WTC11 (cell line): ENCODE data around the gene OBSL1. TPM values are rescaled to one million over a fixed set of nuclear protein-coding genes. Genes with fewer than 3 reads are reported as not detected.

ENCODE experiments used
- CBFB ChIP-seq: sonication (generic); formaldehyde crosslinking; IDR thresholded peaks from 2 replicates; pipeline ENCODE4 v1.8.1; 2022; ENCODE audit warnings: mild to moderate bottlenecking, low read depth, missing genetic modification reagents
- ELF4 ChIP-seq: sonication (generic); formaldehyde crosslinking; IDR thresholded peaks from 2 replicates; pipeline ENCODE4 v1.8.1; 2022; ENCODE audit warnings: low read depth, mild to moderate bottlenecking, moderate library complexity, missing genetic modification reagents
- EMX1 ChIP-seq: fragments of 250-450 bp; sonication (Bioruptor Pico); IDR thresholded peaks from 2 replicates; pipeline ENCODE4 v1.8.0; 2021; ENCODE audit warnings: mild to moderate bottlenecking
- FOXK1 ChIP-seq: sonication (generic); formaldehyde crosslinking; IDR thresholded peaks from 2 replicates; pipeline ENCODE4 v1.8.0; 2022; ENCODE audit warnings: mild to moderate bottlenecking, moderate library complexity, missing genetic modification reagents
- FOXP1 ChIP-seq: sonication (generic); formaldehyde crosslinking; IDR thresholded peaks from 2 replicates; pipeline ENCODE4 v1.8.0; 2022; ENCODE audit warnings: missing genetic modification reagents, mild to moderate bottlenecking, moderate library complexity, borderline replicate concordance
- JUN ChIP-seq: sonication (generic); formaldehyde crosslinking; IDR thresholded peaks from 2 replicates; pipeline ENCODE4 v1.8.0; 2023; ENCODE audit warnings: mild to moderate bottlenecking, missing genetic modification reagents
- NR3C1 ChIP-seq: sonication (generic); formaldehyde crosslinking; conservative IDR thresholded peaks from 2 replicates; pipeline ENCODE4 v1.8.1; 2023; ENCODE audit warnings: low read depth, mild to moderate bottlenecking, missing genetic modification reagents
- OVOL2 ChIP-seq: fragments of 250-450 bp; sonication (Bioruptor Pico); IDR thresholded peaks from 2 replicates; pipeline ENCODE4 v1.9.0; 2021; ENCODE audit warnings: mild to moderate bottlenecking, borderline replicate concordance
- PRRX2 ChIP-seq: fragments of 250-450 bp; sonication (Bioruptor Pico); IDR thresholded peaks from 2 replicates; pipeline ENCODE4 v1.8.0; 2021; ENCODE audit warnings: mild to moderate bottlenecking
- SMAD3 ChIP-seq: sonication (generic); formaldehyde crosslinking; IDR thresholded peaks from 2 replicates; pipeline ENCODE4 v1.8.0; 2022; ENCODE audit warnings: missing genetic modification reagents, mild to moderate bottlenecking, borderline replicate concordance
- SMAD4 ChIP-seq: sonication (generic); formaldehyde crosslinking; IDR thresholded peaks from 2 replicates; pipeline ENCODE4 v1.8.0; 2022; ENCODE audit warnings: mild to moderate bottlenecking, missing genetic modification reagents
- SOX15 ChIP-seq: fragments of 250-450 bp; sonication (Bioruptor Pico); IDR thresholded peaks from 2 replicates; pipeline ENCODE4 v1.9.0; 2021; ENCODE audit warnings: mild to moderate bottlenecking
- TCF7 ChIP-seq: sonication (generic); formaldehyde crosslinking; IDR thresholded peaks from 2 replicates; pipeline ENCODE4 v1.8.0; 2022; ENCODE audit warnings: mild to moderate bottlenecking, low read depth, missing genetic modification reagents, moderate library complexity
- TEAD4 ChIP-seq: sonication (generic); formaldehyde crosslinking; IDR thresholded peaks from 2 replicates; pipeline ENCODE4 v1.8.0; 2022; ENCODE audit warnings: mild to moderate bottlenecking, missing genetic modification reagents
- ZNF121 ChIP-seq: sonication (generic); formaldehyde crosslinking; IDR thresholded peaks from 2 replicates; pipeline ENCODE4 v1.8.0; 2023; ENCODE audit warnings: missing genetic modification reagents
- ZNF232 ChIP-seq: sonication (generic); formaldehyde crosslinking; IDR thresholded peaks from 2 replicates; pipeline ENCODE4 v1.8.0; 2022; ENCODE audit warnings: mild to moderate bottlenecking, missing genetic modification reagents
- ZNF423 ChIP-seq: fragments of 250-450 bp; sonication (Bioruptor Pico); IDR thresholded peaks from 2 replicates; pipeline ENCODE4 v2.1.2; 2022; ENCODE audit warnings: mild to moderate bottlenecking, moderate library complexity
- total RNA-seq: library from RNA; stranded (reverse); gene quantifications from 3 replicates; pipeline ENCODE4 v1.2.3, GENCODE V29; 2021
- TF ChIP-seq, protein P1 (sequence below): sonication (generic); formaldehyde crosslinking; IDR thresholded peaks from 2 replicates; pipeline ENCODE4 v1.8.0; 2023; ENCODE audit warnings: mild to moderate bottlenecking, missing genetic modification reagents
- TF ChIP-seq, protein P2 (sequence below): sonication (generic); formaldehyde crosslinking; IDR thresholded peaks from 2 replicates; pipeline ENCODE4 v1.8.0; 2022; ENCODE audit warnings: mild to moderate bottlenecking, missing genetic modification reagents
- TF ChIP-seq, protein P3 (sequence below): sonication (generic); formaldehyde crosslinking; IDR thresholded peaks from 2 replicates; pipeline ENCODE4 v1.8.1; 2022; ENCODE audit warnings: low read depth, missing genetic modification reagents, borderline replicate concordance
- TF ChIP-seq, protein P4 (sequence below): fragments of 250-450 bp; sonication (Bioruptor Pico); IDR thresholded peaks from 2 replicates; pipeline ENCODE4 v1.9.0; 2021; ENCODE audit warnings: moderate library complexity, mild to moderate bottlenecking, inconsistent platforms, borderline replicate concordance
- TF ChIP-seq, protein P5 (sequence below): fragments of 250-450 bp; sonication (Bioruptor Pico); IDR thresholded peaks from 2 replicates; pipeline ENCODE4 v2.1.2; 2022; ENCODE audit warnings: mild to moderate bottlenecking, moderate library complexity
- TF ChIP-seq, protein P6 (sequence below): sonication (generic); formaldehyde crosslinking; IDR thresholded peaks from 2 replicates; pipeline ENCODE4 v1.8.1; 2023; ENCODE audit warnings: mild to moderate bottlenecking, missing genetic modification reagents
- TF ChIP-seq, protein P7 (sequence below): sonication (generic); formaldehyde crosslinking; IDR thresholded peaks from 2 replicates; pipeline ENCODE4 v1.8.1; 2022; ENCODE audit warnings: low read depth, mild to moderate bottlenecking, moderate library complexity, missing genetic modification reagents, borderline replicate concordance
- TF ChIP-seq, protein P8 (sequence below): fragments of 250-450 bp; sonication (Bioruptor Pico); conservative IDR thresholded peaks from 2 replicates; pipeline ENCODE4 v1.9.0; 2021; ENCODE audit warnings: mild to moderate bottlenecking

Gene OBSL1
- total RNA-seq, 1 experiment from 2014 or later, result 159 TPM

DNA sequence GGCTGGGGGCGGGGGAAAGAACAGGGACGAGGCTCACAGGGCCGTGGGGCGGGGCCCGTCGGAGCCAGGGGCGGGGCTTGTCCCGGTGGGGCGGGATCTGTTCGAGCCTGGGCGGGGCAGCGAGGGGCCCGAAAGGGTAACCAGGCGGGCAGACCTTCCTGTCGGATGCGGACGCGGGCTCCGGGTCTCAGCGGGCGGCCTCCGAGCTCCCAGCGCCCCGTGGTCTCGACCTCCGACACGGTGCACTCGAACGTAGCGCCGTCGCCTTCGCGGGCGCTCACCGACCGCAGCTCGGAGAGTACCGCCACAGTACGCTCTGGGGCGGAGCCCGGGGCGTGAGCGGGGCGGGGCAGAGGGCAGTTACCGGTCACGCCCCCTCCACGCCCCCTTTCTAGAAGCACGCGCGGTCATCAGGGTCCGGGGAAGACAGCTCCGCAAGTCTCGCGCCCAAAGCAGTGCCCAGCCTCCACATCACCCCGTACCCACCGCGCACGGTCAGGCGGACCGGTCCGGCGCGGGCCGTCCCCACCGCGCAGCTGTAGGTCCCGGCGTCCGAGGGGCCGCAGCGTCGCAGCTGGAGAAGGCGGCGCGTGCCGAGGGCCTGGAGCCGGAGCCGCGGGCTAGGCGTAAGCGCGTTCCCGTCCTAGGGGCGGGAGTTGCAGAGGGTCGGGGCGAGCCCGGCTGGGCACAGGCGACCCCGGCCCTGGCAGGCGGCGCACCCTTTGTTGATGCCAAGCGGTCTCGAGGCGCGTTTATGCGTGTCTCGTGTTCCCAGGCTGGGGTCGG, 18.8 kb downstream of the OBSL1 start (continued):
- TF ChIP-seq, protein P1, sequence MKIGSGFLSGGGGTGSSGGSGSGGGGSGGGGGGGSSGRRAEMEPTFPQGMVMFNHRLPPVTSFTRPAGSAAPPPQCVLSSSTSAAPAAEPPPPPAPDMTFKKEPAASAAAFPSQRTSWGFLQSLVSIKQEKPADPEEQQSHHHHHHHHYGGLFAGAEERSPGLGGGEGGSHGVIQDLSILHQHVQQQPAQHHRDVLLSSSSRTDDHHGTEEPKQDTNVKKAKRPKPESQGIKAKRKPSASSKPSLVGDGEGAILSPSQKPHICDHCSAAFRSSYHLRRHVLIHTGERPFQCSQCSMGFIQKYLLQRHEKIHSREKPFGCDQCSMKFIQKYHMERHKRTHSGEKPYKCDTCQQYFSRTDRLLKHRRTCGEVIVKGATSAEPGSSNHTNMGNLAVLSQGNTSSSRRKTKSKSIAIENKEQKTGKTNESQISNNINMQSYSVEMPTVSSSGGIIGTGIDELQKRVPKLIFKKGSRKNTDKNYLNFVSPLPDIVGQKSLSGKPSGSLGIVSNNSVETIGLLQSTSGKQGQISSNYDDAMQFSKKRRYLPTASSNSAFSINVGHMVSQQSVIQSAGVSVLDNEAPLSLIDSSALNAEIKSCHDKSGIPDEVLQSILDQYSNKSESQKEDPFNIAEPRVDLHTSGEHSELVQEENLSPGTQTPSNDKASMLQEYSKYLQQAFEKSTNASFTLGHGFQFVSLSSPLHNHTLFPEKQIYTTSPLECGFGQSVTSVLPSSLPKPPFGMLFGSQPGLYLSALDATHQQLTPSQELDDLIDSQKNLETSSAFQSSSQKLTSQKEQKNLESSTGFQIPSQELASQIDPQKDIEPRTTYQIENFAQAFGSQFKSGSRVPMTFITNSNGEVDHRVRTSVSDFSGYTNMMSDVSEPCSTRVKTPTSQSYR (CRISPR knock-in tag), result no peak
- TF ChIP-seq CBFB (CRISPR knock-in tag) (peak; percentile 60; the same call in 1 of the 2 replicates), ZNF423 (no peak), NR3C1 (no peak), PRRX2 (CRISPR knock-in tag) (0 out of 2 replicates have a peak, but pooled peaks have one; percentile 42), OVOL2 (CRISPR knock-in tag) (no peak), JUN (no peak), SMAD3 (CRISPR knock-in tag) (peak; percentile 81; the same call in 1 of the 2 replicates), ZNF232 (CRISPR knock-in tag) (peak; percentile 75), ELF4 (0 out of 2 replicates have a peak, but pooled peaks have one; percentile 45), FOXK1 (CRISPR knock-in tag) (peak; percentile 68; the same call in 1 of the 2 replicates), SOX15 (no peak), TEAD4 (CRISPR knock-in tag) (no peak), ZNF121 (no peak), SMAD4 (no peak), TCF7 (CRISPR knock-in tag) (no peak), FOXP1 (CRISPR knock-in tag) (peak; percentile 93), EMX1 (CRISPR knock-in tag) (0 out of 2 replicates have a peak, but pooled peaks have one; percentile 34)
- TF ChIP-seq, protein P2, sequence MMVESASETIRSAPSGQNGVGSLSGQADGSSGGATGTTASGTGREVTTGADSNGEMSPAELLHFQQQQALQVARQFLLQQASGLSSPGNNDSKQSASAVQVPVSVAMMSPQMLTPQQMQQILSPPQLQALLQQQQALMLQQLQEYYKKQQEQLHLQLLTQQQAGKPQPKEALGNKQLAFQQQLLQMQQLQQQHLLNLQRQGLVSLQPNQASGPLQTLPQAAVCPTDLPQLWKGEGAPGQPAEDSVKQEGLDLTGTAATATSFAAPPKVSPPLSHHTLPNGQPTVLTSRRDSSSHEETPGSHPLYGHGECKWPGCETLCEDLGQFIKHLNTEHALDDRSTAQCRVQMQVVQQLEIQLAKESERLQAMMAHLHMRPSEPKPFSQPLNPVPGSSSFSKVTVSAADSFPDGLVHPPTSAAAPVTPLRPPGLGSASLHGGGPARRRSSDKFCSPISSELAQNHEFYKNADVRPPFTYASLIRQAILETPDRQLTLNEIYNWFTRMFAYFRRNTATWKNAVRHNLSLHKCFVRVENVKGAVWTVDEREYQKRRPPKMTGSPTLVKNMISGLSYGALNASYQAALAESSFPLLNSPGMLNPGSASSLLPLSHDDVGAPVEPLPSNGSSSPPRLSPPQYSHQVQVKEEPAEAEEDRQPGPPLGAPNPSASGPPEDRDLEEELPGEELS (CRISPR knock-in tag), result peak; percentile 86
- TF ChIP-seq, protein P3, sequence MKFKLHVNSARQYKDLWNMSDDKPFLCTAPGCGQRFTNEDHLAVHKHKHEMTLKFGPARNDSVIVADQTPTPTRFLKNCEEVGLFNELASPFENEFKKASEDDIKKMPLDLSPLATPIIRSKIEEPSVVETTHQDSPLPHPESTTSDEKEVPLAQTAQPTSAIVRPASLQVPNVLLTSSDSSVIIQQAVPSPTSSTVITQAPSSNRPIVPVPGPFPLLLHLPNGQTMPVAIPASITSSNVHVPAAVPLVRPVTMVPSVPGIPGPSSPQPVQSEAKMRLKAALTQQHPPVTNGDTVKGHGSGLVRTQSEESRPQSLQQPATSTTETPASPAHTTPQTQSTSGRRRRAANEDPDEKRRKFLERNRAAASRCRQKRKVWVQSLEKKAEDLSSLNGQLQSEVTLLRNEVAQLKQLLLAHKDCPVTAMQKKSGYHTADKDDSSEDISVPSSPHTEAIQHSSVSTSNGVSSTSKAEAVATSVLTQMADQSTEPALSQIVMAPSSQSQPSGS (CRISPR knock-in tag), result no peak
- TF ChIP-seq, protein P4, sequence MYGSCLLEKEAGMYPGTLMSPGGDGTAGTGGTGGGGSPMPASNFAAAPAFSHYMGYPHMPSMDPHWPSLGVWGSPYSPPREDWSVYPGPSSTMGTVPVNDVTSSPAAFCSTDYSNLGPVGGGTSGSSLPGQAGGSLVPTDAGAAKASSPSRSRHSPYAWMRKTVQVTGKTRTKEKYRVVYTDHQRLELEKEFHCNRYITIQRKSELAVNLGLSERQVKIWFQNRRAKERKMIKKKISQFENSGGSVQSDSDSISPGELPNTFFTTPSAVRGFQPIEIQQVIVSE (CRISPR knock-in tag), result no peak
- TF ChIP-seq, protein P5, sequence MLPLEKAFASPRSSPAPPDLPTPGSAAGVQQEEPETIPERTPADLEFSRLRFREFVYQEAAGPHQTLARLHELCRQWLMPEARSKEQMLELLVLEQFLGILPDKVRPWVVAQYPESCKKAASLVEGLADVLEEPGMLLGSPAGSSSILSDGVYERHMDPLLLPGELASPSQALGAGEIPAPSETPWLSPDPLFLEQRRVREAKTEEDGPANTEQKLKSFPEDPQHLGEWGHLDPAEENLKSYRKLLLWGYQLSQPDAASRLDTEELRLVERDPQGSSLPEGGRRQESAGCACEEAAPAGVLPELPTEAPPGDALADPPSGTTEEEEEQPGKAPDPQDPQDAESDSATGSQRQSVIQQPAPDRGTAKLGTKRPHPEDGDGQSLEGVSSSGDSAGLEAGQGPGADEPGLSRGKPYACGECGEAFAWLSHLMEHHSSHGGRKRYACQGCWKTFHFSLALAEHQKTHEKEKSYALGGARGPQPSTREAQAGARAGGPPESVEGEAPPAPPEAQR (CRISPR knock-in tag), result no peak
- TF ChIP-seq, protein P6, sequence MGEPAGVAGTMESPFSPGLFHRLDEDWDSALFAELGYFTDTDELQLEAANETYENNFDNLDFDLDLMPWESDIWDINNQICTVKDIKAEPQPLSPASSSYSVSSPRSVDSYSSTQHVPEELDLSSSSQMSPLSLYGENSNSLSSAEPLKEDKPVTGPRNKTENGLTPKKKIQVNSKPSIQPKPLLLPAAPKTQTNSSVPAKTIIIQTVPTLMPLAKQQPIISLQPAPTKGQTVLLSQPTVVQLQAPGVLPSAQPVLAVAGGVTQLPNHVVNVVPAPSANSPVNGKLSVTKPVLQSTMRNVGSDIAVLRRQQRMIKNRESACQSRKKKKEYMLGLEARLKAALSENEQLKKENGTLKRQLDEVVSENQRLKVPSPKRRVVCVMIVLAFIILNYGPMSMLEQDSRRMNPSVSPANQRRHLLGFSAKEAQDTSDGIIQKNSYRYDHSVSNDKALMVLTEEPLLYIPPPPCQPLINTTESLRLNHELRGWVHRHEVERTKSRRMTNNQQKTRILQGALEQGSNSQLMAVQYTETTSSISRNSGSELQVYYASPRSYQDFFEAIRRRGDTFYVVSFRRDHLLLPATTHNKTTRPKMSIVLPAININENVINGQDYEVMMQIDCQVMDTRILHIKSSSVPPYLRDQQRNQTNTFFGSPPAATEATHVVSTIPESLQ, result no peak
- TF ChIP-seq, protein P7, sequence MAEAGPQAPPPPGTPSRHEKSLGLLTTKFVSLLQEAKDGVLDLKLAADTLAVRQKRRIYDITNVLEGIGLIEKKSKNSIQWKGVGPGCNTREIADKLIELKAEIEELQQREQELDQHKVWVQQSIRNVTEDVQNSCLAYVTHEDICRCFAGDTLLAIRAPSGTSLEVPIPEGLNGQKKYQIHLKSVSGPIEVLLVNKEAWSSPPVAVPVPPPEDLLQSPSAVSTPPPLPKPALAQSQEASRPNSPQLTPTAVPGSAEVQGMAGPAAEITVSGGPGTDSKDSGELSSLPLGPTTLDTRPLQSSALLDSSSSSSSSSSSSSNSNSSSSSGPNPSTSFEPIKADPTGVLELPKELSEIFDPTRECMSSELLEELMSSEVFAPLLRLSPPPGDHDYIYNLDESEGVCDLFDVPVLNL, result no peak
- TF ChIP-seq, protein P8, sequence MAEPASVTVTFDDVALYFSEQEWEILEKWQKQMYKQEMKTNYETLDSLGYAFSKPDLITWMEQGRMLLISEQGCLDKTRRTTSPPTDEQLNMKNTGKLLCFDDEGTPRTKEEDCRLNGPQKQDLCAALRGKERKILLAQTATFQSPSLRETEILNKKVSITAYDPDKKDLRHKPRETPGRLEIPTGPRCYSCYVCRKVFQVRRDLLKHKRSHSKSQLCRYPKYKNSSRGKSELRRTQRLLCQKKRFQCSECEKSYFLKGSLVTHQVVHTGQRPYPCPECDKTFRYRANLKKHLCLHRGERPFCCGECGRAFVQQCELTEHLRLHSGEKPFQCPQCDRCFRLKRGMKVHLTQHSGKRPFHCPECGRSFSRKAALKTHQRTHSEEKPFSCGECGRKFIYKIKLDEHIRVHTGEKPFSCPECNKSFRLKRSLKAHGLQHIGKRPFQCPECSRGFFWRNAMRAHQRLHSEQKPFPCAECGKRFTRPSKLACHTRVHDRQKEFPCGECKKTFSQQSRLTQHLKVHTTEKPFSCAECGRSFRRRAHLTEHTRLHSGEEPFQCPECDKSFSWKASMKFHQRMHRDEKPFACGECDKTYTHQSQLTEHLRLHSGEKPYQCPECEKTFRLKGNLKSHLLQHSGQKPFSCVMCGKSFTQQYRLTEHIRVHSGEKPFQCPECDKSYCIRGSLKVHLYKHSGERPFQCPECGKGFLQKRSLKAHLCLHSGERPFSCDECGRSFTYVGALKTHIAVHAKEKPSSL, result no peak
